ENCODE data around the gene MXRA8. TPM values are rescaled to one million over a fixed set of nuclear protein-coding genes. Genes with fewer than 3 reads are reported as not detected.
A peak's percentile ranks its signal among the peaks of the same experiment; 100 is the strongest.

Gene MXRA8
- polyA plus RNA-seq, 2 donors: 7.5 to 14.7 TPM

- 93 to 95% methylated on average over 16 of the region's 16 CpGs for WGBS, 2 donors
- H3K4me3 ChIP-seq (ENCODE audit: low read depth in 1 of 2, low read length in 2 of 2): no peak overlapping the region
- no peaks in the 10 kb centered on the region for H3K9me3 ChIP-seq (ENCODE audit: control insufficient read depth in 2 of 2, insufficient read depth in 1 of 2, low read depth in 1 of 2, low read length in 1 of 2)
- no peak overlapping the region for H3K27ac ChIP-seq (ENCODE audit: low read depth in 2 of 2, low read length in 1 of 2)
- peaks cover 0 to 3% of the 10 kb centered on the region in 2 donors for H3K4me1 ChIP-seq (ENCODE audit: control insufficient read depth in 2 of 2, insufficient read depth in 2 of 2, low read length in 1 of 2)
- no peaks in the 10 kb centered on the region for H3K27me3 ChIP-seq (ENCODE audit: control insufficient read depth in 1 of 2, insufficient read depth in 2 of 2, low read length in 2 of 2)
- H3K36me3 ChIP-seq (ENCODE audit: control insufficient read depth in 2 of 2, insufficient read depth in 2 of 2, low read length in 1 of 2): peaks cover 3 to 13% of the 10 kb centered on the region in 2 donors
Measured at GRCh38 chr1:1380860-1381259, 22.5 kb upstream of the MXRA8 start.

GRCh38 chr1:1377540-1378205 is 19.3 kb upstream of the MXRA8 start:
- H3K4me3 ChIP-seq (ENCODE audit: low read depth in 1 of 2, low read length in 2 of 2): no peak overlapping the region
- no peaks in the 10 kb centered on the region for H3K9me3 ChIP-seq (ENCODE audit: control insufficient read depth in 2 of 2, insufficient read depth in 1 of 2, low read depth in 1 of 2, low read length in 1 of 2)
- H3K27ac ChIP-seq (ENCODE audit: low read depth in 2 of 2, low read length in 1 of 2): no peak overlapping the region
- H3K27me3 ChIP-seq (ENCODE audit: control insufficient read depth in 1 of 2, insufficient read depth in 2 of 2, low read length in 2 of 2): no peaks in the 10 kb centered on the region
- WGBS, 2 donors: 95% methylated on average over 16 of the region's 16 CpGs
- peaks cover 11% of the 10 kb centered on the region in 2 donors for H3K4me1 ChIP-seq (ENCODE audit: control insufficient read depth in 2 of 2, insufficient read depth in 2 of 2, low read length in 1 of 2)
- peaks cover 0 to 12% of the 10 kb centered on the region in 2 donors for H3K36me3 ChIP-seq (ENCODE audit: control insufficient read depth in 2 of 2, insufficient read depth in 2 of 2, low read length in 1 of 2)

GRCh38 chr1:1376551-1377226 is 18.3 kb upstream of the MXRA8 start:
- Histone ChIP-seq H3K4me3 (ENCODE audit: low read depth in 1 of 2, low read length in 2 of 2) (no peak overlapping the region), H3K36me3 (ENCODE audit: control insufficient read depth in 2 of 2, insufficient read depth in 2 of 2, low read length in 1 of 2) (peaks cover 0 to 9% of the 10 kb centered on the region in 2 donors)
- 69 to 72% methylated on average over 10 of the region's 10 CpGs for WGBS, 2 donors

GRCh38 chr1:1374929-1375662 is 16.7 kb upstream of the MXRA8 start, which contains the start of gene AURKAIP1:
AURKAIP1 (minus strand) TSS chr1:1375207; CDS start chr1:1374756, 451 bp downstream.
- H3K4me1 ChIP-seq (ENCODE audit: control insufficient read depth in 2 of 2, insufficient read depth in 2 of 2, low read length in 1 of 2): peaks cover 11 to 13% of the 10 kb centered on the region in 2 donors
- no peaks in the 10 kb centered on the region for H3K9me3 ChIP-seq (ENCODE audit: control insufficient read depth in 2 of 2, insufficient read depth in 1 of 2, low read depth in 1 of 2, low read length in 1 of 2)
- 1% methylated on average over 71 to 85 of the region's 85 CpGs for WGBS, 2 donors
- peak within 1 kb of the TSS; percentile 85 to 94 for H3K27ac ChIP-seq (ENCODE audit: low read depth in 2 of 2, low read length in 1 of 2)
- peak within 1 kb of the TSS; percentile 75 to 97 for H3K4me3 ChIP-seq (ENCODE audit: low read depth in 1 of 2, low read length in 2 of 2)
- H3K36me3 ChIP-seq (ENCODE audit: control insufficient read depth in 2 of 2, insufficient read depth in 2 of 2, low read length in 1 of 2): peaks cover 0 to 3% of the 10 kb centered on the region in 2 donors
- no peaks in the 10 kb centered on the region for H3K27me3 ChIP-seq (ENCODE audit: control insufficient read depth in 1 of 2, insufficient read depth in 2 of 2, low read length in 2 of 2)

More at GRCh38 chr1:1376551-1377226, 18.3 kb upstream of the MXRA8 start:
- Histone ChIP-seq H3K9me3 (ENCODE audit: control insufficient read depth in 2 of 2, insufficient read depth in 1 of 2, low read depth in 1 of 2, low read length in 1 of 2) (no peaks in the 10 kb centered on the region), H3K27me3 (ENCODE audit: control insufficient read depth in 1 of 2, insufficient read depth in 2 of 2, low read length in 2 of 2) (no peaks in the 10 kb centered on the region), H3K4me1 (ENCODE audit: control insufficient read depth in 2 of 2, insufficient read depth in 2 of 2, low read length in 1 of 2) (peaks cover 11 to 13% of the 10 kb centered on the region in 2 donors), H3K27ac (ENCODE audit: low read depth in 2 of 2, low read length in 1 of 2) (peak overlapping the region in 1 of 2 donors; percentile 85)

- WGBS, 2 donors: 0% methylated on average over 22 to 24 of the region's 24 CpGs
- no peaks in the 10 kb centered on the region for H3K9me3 ChIP-seq (ENCODE audit: control insufficient read depth in 2 of 2, insufficient read depth in 1 of 2, low read depth in 1 of 2, low read length in 1 of 2)
Measured at GRCh38 chr1:1374589-1374928, 16.2 kb upstream of the MXRA8 start.

GRCh38 chr1:1373815-1374588 is 15.6 kb upstream of the MXRA8 start:
- Histone ChIP-seq H3K9me3 (ENCODE audit: control insufficient read depth in 2 of 2, insufficient read depth in 1 of 2, low read depth in 1 of 2, low read length in 1 of 2) (no peaks in the 10 kb centered on the region), H3K27ac (ENCODE audit: low read depth in 2 of 2, low read length in 1 of 2) (peak overlapping the region in 1 of 2 donors; percentile 85), H3K36me3 (ENCODE audit: control insufficient read depth in 2 of 2, insufficient read depth in 2 of 2, low read length in 1 of 2) (peaks cover 0 to 3% of the 10 kb centered on the region in 2 donors), H3K27me3 (ENCODE audit: control insufficient read depth in 1 of 2, insufficient read depth in 2 of 2, low read length in 2 of 2) (no peaks in the 10 kb centered on the region), H3K4me1 (ENCODE audit: control insufficient read depth in 2 of 2, insufficient read depth in 2 of 2, low read length in 1 of 2) (peaks cover 11 to 13% of the 10 kb centered on the region in 2 donors), H3K4me3 (ENCODE audit: low read depth in 1 of 2, low read length in 2 of 2) (peak overlapping the region; percentile 75 to 97)
- 46 to 50% methylated on average over 52 of the region's 52 CpGs for WGBS, 2 donors

More at GRCh38 chr1:1374589-1374928, 16.2 kb upstream of the MXRA8 start:
- H3K36me3 ChIP-seq (ENCODE audit: control insufficient read depth in 2 of 2, insufficient read depth in 2 of 2, low read length in 1 of 2): peaks cover 0 to 3% of the 10 kb centered on the region in 2 donors
- peak overlapping the region; percentile 75 to 97 for H3K4me3 ChIP-seq (ENCODE audit: low read depth in 1 of 2, low read length in 2 of 2)
- H3K27ac ChIP-seq (ENCODE audit: low read depth in 2 of 2, low read length in 1 of 2): peak overlapping the region; percentile 85 to 94
- peaks cover 11 to 13% of the 10 kb centered on the region in 2 donors for H3K4me1 ChIP-seq (ENCODE audit: control insufficient read depth in 2 of 2, insufficient read depth in 2 of 2, low read length in 1 of 2)
- H3K27me3 ChIP-seq (ENCODE audit: control insufficient read depth in 1 of 2, insufficient read depth in 2 of 2, low read length in 2 of 2): no peaks in the 10 kb centered on the region

- Histone ChIP-seq H3K9me3 (ENCODE audit: control insufficient read depth in 2 of 2, insufficient read depth in 1 of 2, low read depth in 1 of 2, low read length in 1 of 2) (no peaks in the 10 kb centered on the region), H3K27me3 (ENCODE audit: control insufficient read depth in 1 of 2, insufficient read depth in 2 of 2, low read length in 2 of 2) (no peaks in the 10 kb centered on the region), H3K27ac (ENCODE audit: low read depth in 2 of 2, low read length in 1 of 2) (no peak overlapping the region), H3K4me1 (ENCODE audit: control insufficient read depth in 2 of 2, insufficient read depth in 2 of 2, low read length in 1 of 2) (peaks cover 11 to 13% of the 10 kb centered on the region in 2 donors), H3K4me3 (ENCODE audit: low read depth in 1 of 2, low read length in 2 of 2) (peak overlapping the region in 1 of 2 donors; percentile 75), H3K36me3 (ENCODE audit: control insufficient read depth in 2 of 2, insufficient read depth in 2 of 2, low read length in 1 of 2) (peaks cover 0 to 3% of the 10 kb centered on the region in 2 donors)
- WGBS, 2 donors: 82 to 84% methylated on average over 26 of the region's 26 CpGs
Measured at GRCh38 chr1:1373051-1373814, 14.9 kb upstream of the MXRA8 start.

- Histone ChIP-seq H3K27me3 (ENCODE audit: control insufficient read depth in 1 of 2, insufficient read depth in 2 of 2, low read length in 2 of 2) (no peaks in the 10 kb centered on the region), H3K9me3 (ENCODE audit: control insufficient read depth in 2 of 2, insufficient read depth in 1 of 2, low read depth in 1 of 2, low read length in 1 of 2) (peaks cover 0 to 1% of the 10 kb centered on the region in 2 donors), H3K4me1 (ENCODE audit: control insufficient read depth in 2 of 2, insufficient read depth in 2 of 2, low read length in 1 of 2) (peaks cover 11 to 13% of the 10 kb centered on the region in 2 donors), H3K27ac (ENCODE audit: low read depth in 2 of 2, low read length in 1 of 2) (no peak overlapping the region), H3K4me3 (ENCODE audit: low read depth in 1 of 2, low read length in 2 of 2) (no peak overlapping the region), H3K36me3 (ENCODE audit: control insufficient read depth in 2 of 2, insufficient read depth in 2 of 2, low read length in 1 of 2) (peaks cover 0 to 3% of the 10 kb centered on the region in 2 donors)
- WGBS, 2 donors: 31 to 34% methylated on average over 26 of the region's 26 CpGs
Measured at GRCh38 chr1:1371746-1372711, 13.7 kb upstream of the MXRA8 start.

All from esophagus (tissue), 2 donors.